ENCODE measurements around the gene ADSL.

DNA sequence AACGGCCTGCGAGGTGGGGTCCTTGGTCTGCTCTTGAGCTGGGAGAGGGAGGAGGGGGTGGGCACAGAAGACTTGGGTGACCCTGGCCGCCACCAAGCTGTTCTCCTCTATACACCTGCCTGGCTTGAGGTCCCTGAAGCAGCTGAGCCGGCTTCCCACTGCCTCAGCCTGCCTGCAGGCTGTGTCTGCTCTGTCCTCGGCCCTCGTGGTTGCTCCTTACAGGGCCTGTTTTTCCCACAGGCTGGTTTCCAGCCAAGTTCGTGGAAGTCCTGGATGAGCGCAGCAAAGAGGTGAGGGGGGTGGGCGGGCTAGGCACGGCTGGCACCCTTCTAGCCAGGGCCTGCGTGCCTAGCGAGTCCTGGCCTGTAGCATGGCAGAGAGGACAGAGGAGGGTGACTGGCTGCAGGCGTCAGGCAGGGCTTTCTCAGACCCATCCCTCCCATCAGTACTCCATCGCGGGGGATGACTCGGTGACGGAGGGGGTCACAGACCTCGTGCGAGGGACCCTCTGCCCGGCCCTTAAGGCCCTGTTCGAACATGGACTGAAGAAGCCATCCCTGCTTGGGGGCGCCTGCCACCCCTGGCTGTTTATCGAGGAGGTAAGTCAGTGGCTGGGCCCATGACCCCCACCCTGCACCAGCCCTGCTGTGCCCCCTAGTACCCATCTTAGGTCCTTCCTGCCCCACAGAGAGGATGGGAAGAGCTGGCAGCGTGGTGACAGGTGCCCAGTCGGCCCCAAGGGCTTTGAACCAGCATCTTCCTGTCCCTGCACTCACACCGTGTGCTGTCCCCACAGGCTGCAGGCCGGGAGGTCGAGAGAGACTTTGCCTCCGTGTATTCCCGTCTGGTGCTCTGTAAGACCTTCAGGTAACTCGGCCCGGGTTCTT, 61.8 kb downstream of the ADSL start:
- TF ChIP-seq POLR2AphosphoS5 (IDR thresholded peaks at IDR 0.05) = no peak
- TF ChIP-seq CTCF (IDR thresholded peaks at IDR 0.05) = no peak
